Upper lobe of right lung (tissue), 1 donor: ENCODE measurements around the gene ERLEC1. TPM values are rescaled to one million over a fixed set of nuclear protein-coding genes. Genes with fewer than 3 reads are reported as not detected.

ENCODE experiments used
- ATAC-seq: fragments of 200-7000 bp; cut with Tn5 transposase; one replicate; pipeline ENCODE4 v1.9.1; 2020; ENCODE audit warnings: mild to moderate bottlenecking, moderate library complexity
- DNase-seq: peaks from one replicate; pipeline ENCODE4 v3.0.0-alpha.2; 2020
- H3K27ac ChIP-seq: fragments of 200-600 bp; one replicate; pipeline ENCODE4 v1.8.0; 2022
- H3K27me3 ChIP-seq: fragments of 200-600 bp; one replicate; pipeline ENCODE4 v1.8.0; 2022; ENCODE audit warnings: mild to moderate bottlenecking
- H3K36me3 ChIP-seq: fragments of 200-600 bp; one replicate; pipeline ENCODE4 v1.8.0; 2022
- H3K4me1 ChIP-seq: fragments of 200-600 bp; one replicate; pipeline ENCODE4 v1.8.0; 2022
- H3K4me3 ChIP-seq: fragments of 200-600 bp; one replicate; pipeline ENCODE4 v1.8.0; 2022; ENCODE audit warnings: mild to moderate bottlenecking
- H3K9me3 ChIP-seq: fragments of 200-600 bp; one replicate; pipeline ENCODE4 v1.8.0; 2022
- intact Hi-C: fragments of 100-400 bp; cut with DNase I; formaldehyde crosslinking; loops from one replicate; pipeline ENCODE4 v1.11.0; 2022
- microRNA-seq: library from miRNA; unstranded; fragments of <30 nt; microRNA quantifications from one replicate; pipeline ENCODE4 v1.2.0, GENCODE V29; 2020; ENCODE audit warnings: borderline microRNAs expressed
- total RNA-seq: library from RNA; stranded (reverse); fragmentation: NEBNext Ultra II Directional; extraction: Animal tissue kit (Norgen Biotek cat#: 25700); gene quantifications from one replicate; pipeline ENCODE4 v1.2.1, GENCODE V29; 2021
- TF ChIP-seq, protein P1 (sequence below): fragments of 200-600 bp; IDR thresholded peaks from one replicate; pipeline ENCODE4 v1.8.0; 2022; ENCODE audit warnings: antibody characterized with exemption
- donor health status: DM: no; HTN: yes; CAD: no; lungs with severe emphysema.

ERLEC1 gene
- total RNA-seq, 1 donor from 2014 or later: 59.6 TPM

DNA sequence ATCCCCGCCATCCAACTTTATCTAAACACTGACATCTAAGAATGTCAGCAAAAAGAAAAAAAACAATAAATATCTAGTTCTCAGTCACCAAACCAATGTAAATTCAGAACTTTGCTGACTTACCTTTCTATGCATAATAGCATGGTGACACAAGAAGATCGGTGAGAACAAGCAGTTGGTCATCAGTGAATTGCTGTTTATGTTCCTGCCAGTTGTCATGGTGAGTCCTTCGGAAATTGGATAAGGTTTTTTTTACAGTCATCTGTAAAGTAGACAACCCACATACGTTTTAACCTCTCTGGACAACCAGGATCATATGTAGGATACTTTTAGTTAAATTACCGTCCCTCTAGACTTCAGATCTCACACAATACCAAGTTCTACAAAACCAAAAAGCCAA is 79.1 kb downstream of the ERLEC1 start:
- intact Hi-C loops: no loop called here
- H3K27me3 ChIP-seq: no peaks in the 10 kb centered on the region
- no peaks in the 10 kb centered on the region for H3K9me3 ChIP-seq
- ATAC-seq (no peak), DNase-seq (no peak)
- no peak overlapping the region for H3K4me3 ChIP-seq
- TF ChIP-seq, protein P1, sequence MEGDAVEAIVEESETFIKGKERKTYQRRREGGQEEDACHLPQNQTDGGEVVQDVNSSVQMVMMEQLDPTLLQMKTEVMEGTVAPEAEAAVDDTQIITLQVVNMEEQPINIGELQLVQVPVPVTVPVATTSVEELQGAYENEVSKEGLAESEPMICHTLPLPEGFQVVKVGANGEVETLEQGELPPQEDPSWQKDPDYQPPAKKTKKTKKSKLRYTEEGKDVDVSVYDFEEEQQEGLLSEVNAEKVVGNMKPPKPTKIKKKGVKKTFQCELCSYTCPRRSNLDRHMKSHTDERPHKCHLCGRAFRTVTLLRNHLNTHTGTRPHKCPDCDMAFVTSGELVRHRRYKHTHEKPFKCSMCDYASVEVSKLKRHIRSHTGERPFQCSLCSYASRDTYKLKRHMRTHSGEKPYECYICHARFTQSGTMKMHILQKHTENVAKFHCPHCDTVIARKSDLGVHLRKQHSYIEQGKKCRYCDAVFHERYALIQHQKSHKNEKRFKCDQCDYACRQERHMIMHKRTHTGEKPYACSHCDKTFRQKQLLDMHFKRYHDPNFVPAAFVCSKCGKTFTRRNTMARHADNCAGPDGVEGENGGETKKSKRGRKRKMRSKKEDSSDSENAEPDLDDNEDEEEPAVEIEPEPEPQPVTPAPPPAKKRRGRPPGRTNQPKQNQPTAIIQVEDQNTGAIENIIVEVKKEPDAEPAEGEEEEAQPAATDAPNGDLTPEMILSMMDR: no peak
- no peaks in the 10 kb centered on the region for H3K4me1 ChIP-seq
- peaks cover 56% of the 10 kb centered on the region for H3K36me3 ChIP-seq
- H3K27ac ChIP-seq: no peak overlapping the region

DNA sequence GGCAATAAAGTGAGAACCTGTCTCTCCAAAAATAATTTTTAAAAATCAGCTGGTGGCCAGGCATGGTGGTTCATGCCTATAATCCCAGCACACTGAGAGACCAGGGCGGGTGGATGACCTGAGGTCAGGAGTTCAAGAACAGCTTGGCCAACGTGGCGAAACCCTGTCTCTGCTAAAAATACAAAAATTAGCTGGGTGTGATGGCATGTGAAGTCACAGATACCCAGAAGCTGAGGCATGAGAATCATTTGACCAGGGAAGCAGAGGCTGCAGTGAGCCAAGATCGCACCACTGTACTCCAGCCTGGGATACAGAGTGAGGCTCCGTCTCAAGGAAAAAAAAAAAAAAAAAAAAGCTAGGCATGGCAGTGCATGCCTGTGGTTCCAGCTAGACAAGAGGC is 80.3 kb downstream of the ERLEC1 start:
- no peaks in the 10 kb centered on the region for H3K9me3 ChIP-seq
- TF ChIP-seq, protein P1: no peak
- no peaks in the 10 kb centered on the region for H3K4me1 ChIP-seq
- H3K4me3 ChIP-seq: no peak overlapping the region
- intact Hi-C loops: no loop called here
- no peaks in the 10 kb centered on the region for H3K27me3 ChIP-seq
- H3K36me3 ChIP-seq: peaks cover 64% of the 10 kb centered on the region
- DNase-seq: no peak
- H3K27ac ChIP-seq: no peak overlapping the region
- no peak for ATAC-seq

DNA sequence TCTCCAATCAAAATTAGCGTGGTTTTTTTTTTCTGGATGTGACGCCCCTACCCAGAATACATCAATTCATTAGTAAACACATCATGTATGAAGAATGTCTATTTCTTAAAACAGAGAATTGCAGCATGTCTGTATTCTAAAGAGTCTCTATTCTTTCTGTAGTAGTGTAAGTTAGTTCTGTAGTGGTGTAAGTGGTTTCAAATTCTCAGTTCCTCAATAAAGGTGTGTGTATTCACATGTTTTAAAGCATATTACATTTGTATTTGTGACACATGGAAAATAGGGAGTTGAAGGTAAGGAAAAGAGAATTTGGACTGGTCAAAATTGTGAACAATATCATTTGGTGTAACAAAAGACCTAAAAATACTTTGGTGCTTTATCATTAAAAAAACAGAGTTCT is 80.9 kb downstream of the ERLEC1 start:
- peaks cover 64% of the 10 kb centered on the region for H3K36me3 ChIP-seq

More for the DNA sequence above, 80.9 kb downstream of the ERLEC1 start:
- Histone ChIP-seq H3K9me3 (no peaks in the 10 kb centered on the region), H3K4me3 (no peak overlapping the region), H3K27me3 (no peaks in the 10 kb centered on the region), H3K27ac (no peak overlapping the region), H3K4me1 (no peaks in the 10 kb centered on the region)
- DNase-seq (no peak), ATAC-seq (no peak)
- TF ChIP-seq, protein P1: no peak
- intact Hi-C loops: no loop called here

Small RNA genes within 50 kb of the gene (microRNA-seq; reads per million reads assigned to microRNA genes)
- gene MIR3682: not detected

Other genes starting within 250 kb of the ERLEC1 start
- 3.6 TPM for gene CHAC2, start 19.2 kb upstream of the ERLEC1 start, total RNA-seq
- 29.0 TPM for gene ASB3, start 91 bp upstream of the ERLEC1 start, total RNA-seq
- gene GPR75, start 72.9 kb downstream of the ERLEC1 start, total RNA-seq: 2.5 TPM
- 44.5 TPM for gene PSME4, start 183.9 kb downstream of the ERLEC1 start, total RNA-seq